Left renal cortex interstitium (tissue), 4 donors: ENCODE results near the gene TMEM245. TPM values are rescaled to one million over a fixed set of nuclear protein-coding genes. Genes with fewer than 3 reads are reported as not detected.
"Not testable (repeated sequence)": the region's sequence is repeated elsewhere in the genome, so short reads cannot be mapped to it uniquely, and the experiment has no call there.

Experiments
- DNase-seq, 4 donors: peaks; one replicate each; pipeline ENCODE4 v3.0.0-alpha.2; 2013; ENCODE audit warnings: low read depth in 4 of 4, low spot score in 2 of 4, missing footprints in 1 of 4
- polyA plus RNA-seq, 4 donors: library from polyadenylated mRNA; unstranded; fragments of 120-200 nt; gene quantifications; one replicate each; pipeline ENCODE4 v1.2.1, GENCODE V29; 2013; ENCODE audit not compliant: insufficient read length in 4 of 4

The TMEM245 gene
- polyA plus RNA-seq, 4 donors: 57.7 to 78.0 (median 65.0) TPM

GRCh38 chr9:109134167-109134578 is 14.4 kb upstream of the TMEM245 start:
- no peak for DNase-seq

GRCh38 chr9:109133533-109133932 is 13.8 kb upstream of the TMEM245 start:
- DNase-seq: no peak

- no peak for DNase-seq
Measured at GRCh38 chr9:109132567-109133021, 12.8 kb upstream of the TMEM245 start.

- no peak for DNase-seq
Measured at GRCh38 chr9:109129470-109130197, 9.9 kb upstream of the TMEM245 start.

GRCh38 chr9:109126671-109127070 is 6.9 kb upstream of the TMEM245 start:
- DNase-seq: not testable (repeated sequence)

GRCh38 chr9:109124121-109124520 is 4.4 kb upstream of the TMEM245 start:
- no peak for DNase-seq

GRCh38 chr9:109122726-109123621 is 3.2 kb upstream of the TMEM245 start:
- no peak for DNase-seq

- DNase-seq: no peak
Measured at GRCh38 chr9:109121232-109121796, 1.6 kb upstream of the TMEM245 start.

- no peak for DNase-seq
Measured at GRCh38 chr9:109120204-109120789, 550 bp upstream of the TMEM245 start.

- no peak for DNase-seq
Measured at GRCh38 chr9:109118808-109119438, 824 bp downstream of the TMEM245 start.

GRCh38 chr9:109117856-109118807 is 1.6 kb downstream of the TMEM245 start:
- DNase-seq: peak in 1 of 4 donors; percentile 24

- DNase-seq: no peak
Measured at GRCh38 chr9:109115931-109116526, 3.7 kb downstream of the TMEM245 start.

- DNase-seq: no peak
Measured at GRCh38 chr9:109114670-109115069, 5.1 kb downstream of the TMEM245 start.

- no peak for DNase-seq
Measured at GRCh38 chr9:109113892-109114609, 5.7 kb downstream of the TMEM245 start.

GRCh38 chr9:109113254-109113653 is 6.5 kb downstream of the TMEM245 start:
- DNase-seq: peak in 1 of 4 donors; percentile 28

GRCh38 chr9:109110329-109111021 is 9.3 kb downstream of the TMEM245 start:
- no peak for DNase-seq

GRCh38 chr9:109109967-109110328 is 9.8 kb downstream of the TMEM245 start:
- no peak for DNase-seq

GRCh38 chr9:109108318-109108717 is 11.4 kb downstream of the TMEM245 start:
- no peak for DNase-seq
